Karpas-422 (cell line): ENCODE measurements around the gene NDUFS3. TPM values are rescaled to one million over a fixed set of nuclear protein-coding genes. Genes with fewer than 3 reads are reported as not detected.

ENCODE experiments used
- DNase-seq: peaks from one replicate; pipeline ENCODE4 v3.0.0-alpha.2; 2015
- H2AFZ ChIP-seq: fragments of 200-600 bp; sonication (generic); 2 replicates; pipeline ENCODE4 v1.6.1; 2014; ENCODE audit warnings: antibody characterized with exemption, low read length, mixed read lengths
- H3K27ac ChIP-seq: fragments of 200-600 bp; sonication (generic); 2 replicates; pipeline ENCODE4 v1.5.1; 2014; ENCODE audit warnings: mild to moderate bottlenecking, low read length, moderate library complexity
- H3K27me3 ChIP-seq: fragments of 200-600 bp; sonication (generic); 2 replicates; pipeline ENCODE4 v1.6.1; 2014; ENCODE audit warnings: low read length, mixed read lengths
- H3K36me3 ChIP-seq: fragments of 200-600 bp; sonication (generic); 2 replicates; pipeline ENCODE4 v1.6.1; 2014; ENCODE audit warnings: low read length, mixed read lengths; ENCODE audit not compliant: insufficient read depth
- H3K4me1 ChIP-seq: fragments of 200-600 bp; sonication (generic); 2 replicates; pipeline ENCODE4 v1.6.1; 2014; ENCODE audit warnings: mild to moderate bottlenecking, low read length, mixed read lengths
- H3K4me2 ChIP-seq: fragments of 200-600 bp; sonication (generic); 2 replicates; pipeline ENCODE4 v1.6.1; 2014; ENCODE audit warnings: low read length, low read depth, mild to moderate bottlenecking; ENCODE audit not compliant: poor library complexity, severe bottlenecking
- H3K4me3 ChIP-seq: fragments of 200-600 bp; sonication (generic); 2 replicates; pipeline ENCODE4 v1.5.1; 2014; ENCODE audit warnings: mild to moderate bottlenecking, antibody characterized with exemption, low read length, mixed read lengths
- H3K79me2 ChIP-seq: fragments of 200-600 bp; sonication (generic); 2 replicates; pipeline ENCODE4 v1.6.1; 2014; ENCODE audit warnings: mild to moderate bottlenecking, low read length, mixed read lengths
- H3K9ac ChIP-seq: fragments of 200-600 bp; sonication (generic); 2 replicates; pipeline ENCODE4 v1.6.0; 2014; ENCODE audit warnings: low read length
- H3K9me2 ChIP-seq: fragments of 200-600 bp; sonication (generic), shearing (Covaris generic); replicated peaks from 2 replicates; pipeline ENCODE4 v1.6.0; 2014; ENCODE audit warnings: mild to moderate bottlenecking, low read length, moderate library complexity; ENCODE audit not compliant: insufficient read depth
- H3K9me3 ChIP-seq: fragments of 300-700, 200-600 bp; sonication (generic); 2 replicates; pipeline ENCODE4 v1.6.1; 2014; ENCODE audit warnings: low read length, mixed read lengths
- H4K20me1 ChIP-seq: fragments of 200-600 bp; sonication (generic); 2 replicates; pipeline ENCODE4 v1.6.1; 2014; ENCODE audit warnings: mild to moderate bottlenecking, antibody characterized with exemption, low read length, low read depth; ENCODE audit not compliant: insufficient read depth
- total RNA-seq: library from RNA; depleted of rRNA; stranded (reverse); fragments of >200 nt; shearing (Covaris generic); gene quantifications from 2 replicates; pipeline ENCODE4 v1.2.3, GENCODE V29; 2014; ENCODE audit warnings: low replicate concordance

NDUFS3 gene
- total RNA-seq, 1 experiment from 2014 or later: 41.2 TPM

DNA sequence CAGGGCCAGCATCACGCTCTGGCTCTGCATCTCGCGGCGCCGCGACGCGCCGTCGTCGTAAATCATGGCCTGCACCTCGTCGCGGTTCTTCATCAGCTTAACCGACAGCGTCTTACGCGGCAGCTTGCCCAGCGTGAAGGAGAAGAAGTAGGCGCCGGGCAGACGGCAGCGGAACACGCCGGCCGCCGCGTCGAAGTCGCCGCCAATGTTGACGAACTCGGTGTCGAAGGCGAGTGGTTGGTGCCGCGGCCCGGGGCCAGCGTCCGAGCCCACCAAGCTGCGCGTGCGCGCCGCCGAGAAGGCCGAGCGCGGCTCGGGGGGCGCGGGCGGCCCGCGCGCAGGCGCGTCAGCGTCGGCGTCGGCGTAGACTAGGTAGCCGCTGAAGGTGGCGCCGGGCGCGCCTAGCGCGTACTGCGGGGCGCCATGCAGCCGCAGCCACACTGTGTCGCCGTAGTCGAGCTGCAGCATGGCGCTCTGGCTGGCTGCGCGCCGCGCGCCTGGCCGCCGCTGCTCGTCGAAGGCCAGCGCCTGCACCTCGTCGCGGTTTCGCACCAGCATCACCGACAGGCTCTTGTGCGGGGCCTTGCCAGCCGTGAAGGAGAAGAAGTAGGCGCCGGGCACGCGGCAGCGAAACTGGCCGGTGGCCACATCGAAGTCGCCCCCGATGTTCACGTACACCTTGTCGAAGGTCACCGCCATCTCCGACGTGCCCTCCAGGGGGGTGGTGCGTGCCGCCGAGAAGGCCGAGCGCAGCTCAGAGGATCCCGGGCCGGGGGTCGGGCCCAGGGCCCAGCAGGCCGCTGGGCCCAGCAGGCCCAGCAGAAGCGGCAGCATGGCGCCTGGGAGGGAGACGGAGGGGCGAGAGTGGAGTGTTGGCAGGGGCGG is 11.3 kb downstream of the NDUFS3 start:
- no peaks in the 10 kb centered on the region for H3K9me2 ChIP-seq
- H3K9ac ChIP-seq: no peak overlapping the region
- H4K20me1 ChIP-seq: no peaks in the 10 kb centered on the region
- no peak for DNase-seq
- no peak overlapping the region for H3K27ac ChIP-seq
- H3K4me1 ChIP-seq: no peaks in the 10 kb centered on the region
- H2AFZ ChIP-seq: no peak overlapping the region
- H3K36me3 ChIP-seq: no peaks in the 10 kb centered on the region
- H3K27me3 ChIP-seq: no peaks in the 10 kb centered on the region
- no peak overlapping the region for H3K4me2 ChIP-seq
- no peak overlapping the region for H3K4me3 ChIP-seq
- no peaks in the 10 kb centered on the region for H3K9me3 ChIP-seq
- H3K79me2 ChIP-seq: no peaks in the 10 kb centered on the region

DNA sequence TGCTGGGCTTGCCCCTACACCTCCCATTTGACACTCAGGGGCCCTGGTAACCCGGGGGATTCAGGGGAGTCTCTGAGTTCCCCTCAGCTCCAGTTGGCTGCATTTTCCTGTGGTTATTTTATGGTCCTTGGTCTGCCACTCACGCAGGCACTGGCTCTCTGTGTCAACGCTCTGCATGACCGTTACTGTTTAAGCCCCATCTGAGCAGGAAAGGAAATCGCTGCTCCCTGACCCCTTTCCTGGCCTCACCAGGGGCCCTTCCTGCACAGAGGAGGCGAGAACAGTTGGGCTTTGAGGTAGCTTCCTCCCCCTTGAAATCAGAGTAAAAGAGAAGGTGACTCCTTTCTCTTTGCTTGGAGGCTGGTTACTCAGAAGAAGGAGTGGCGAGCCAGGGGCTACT is 12.9 kb downstream of the NDUFS3 start:
- H3K27ac ChIP-seq: no peak overlapping the region
- H2AFZ ChIP-seq: no peak overlapping the region
- H3K9me3 ChIP-seq: no peaks in the 10 kb centered on the region
- no peaks in the 10 kb centered on the region for H3K4me1 ChIP-seq
- no peak overlapping the region for H3K9ac ChIP-seq
- H3K4me3 ChIP-seq: no peak overlapping the region
- no peak overlapping the region for H3K4me2 ChIP-seq
- no peaks in the 10 kb centered on the region for H3K36me3 ChIP-seq
- no peaks in the 10 kb centered on the region for H3K9me2 ChIP-seq
- no peaks in the 10 kb centered on the region for H3K27me3 ChIP-seq
- H3K79me2 ChIP-seq: no peaks in the 10 kb centered on the region
- H4K20me1 ChIP-seq: no peaks in the 10 kb centered on the region
- DNase-seq: no peak

GRCh38 chr11:47592251-47592650 is 13.4 kb downstream of the NDUFS3 start:
- no peaks in the 10 kb centered on the region for H3K79me2 ChIP-seq
- H3K27me3 ChIP-seq: no peaks in the 10 kb centered on the region
- H3K4me2 ChIP-seq: no peak overlapping the region
- no peaks in the 10 kb centered on the region for H3K9me2 ChIP-seq
- no peak overlapping the region for H3K9ac ChIP-seq
- H2AFZ ChIP-seq: no peak overlapping the region
- DNase-seq: no peak
- H3K36me3 ChIP-seq: no peaks in the 10 kb centered on the region
- H4K20me1 ChIP-seq: no peaks in the 10 kb centered on the region
- no peaks in the 10 kb centered on the region for H3K4me1 ChIP-seq
- no peaks in the 10 kb centered on the region for H3K9me3 ChIP-seq
- no peak overlapping the region for H3K4me3 ChIP-seq
- no peak overlapping the region for H3K27ac ChIP-seq

- H3K27me3 ChIP-seq: no peaks in the 10 kb centered on the region
- no peak overlapping the region for H3K4me2 ChIP-seq
- H3K36me3 ChIP-seq: no peaks in the 10 kb centered on the region
- no peaks in the 10 kb centered on the region for H3K79me2 ChIP-seq
- H3K4me3 ChIP-seq: no peak overlapping the region
- H3K9me3 ChIP-seq: no peaks in the 10 kb centered on the region
- no peak overlapping the region for H3K9ac ChIP-seq
- no peaks in the 10 kb centered on the region for H3K9me2 ChIP-seq
- DNase-seq: no peak
- no peak overlapping the region for H3K27ac ChIP-seq
- H4K20me1 ChIP-seq: no peaks in the 10 kb centered on the region
- no peak overlapping the region for H2AFZ ChIP-seq
- no peaks in the 10 kb centered on the region for H3K4me1 ChIP-seq
Observed at GRCh38 chr11:47592970-47593369, 14.1 kb downstream of the NDUFS3 start.

DNA sequence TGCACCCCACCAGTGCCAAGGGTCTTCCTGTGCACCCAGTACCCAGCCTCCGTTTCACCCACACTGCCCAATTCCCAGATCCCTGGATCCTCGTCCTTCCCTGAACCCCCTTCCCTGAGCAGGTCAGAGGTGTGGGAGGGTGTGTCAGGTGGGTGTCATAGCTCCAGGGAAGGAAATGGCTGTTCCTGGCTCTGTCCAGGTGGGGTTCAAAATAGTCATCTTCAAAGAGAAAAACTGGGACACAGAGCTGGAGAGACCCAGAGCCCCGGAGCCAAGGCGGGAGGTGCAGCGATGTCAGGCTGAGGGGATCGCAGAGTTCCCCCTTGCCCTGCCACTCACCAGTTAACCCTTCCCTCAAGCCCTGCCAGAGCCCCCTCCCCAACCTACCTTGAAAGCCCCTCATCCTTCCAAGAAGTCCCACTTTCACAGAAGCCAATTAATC is 14.6 kb downstream of the NDUFS3 start:
- Histone ChIP-seq H3K79me2 (no peaks in the 10 kb centered on the region), H3K36me3 (no peaks in the 10 kb centered on the region), H3K9ac (no peak overlapping the region), H3K4me3 (no peak overlapping the region), H3K9me3 (no peaks in the 10 kb centered on the region), H3K27me3 (no peaks in the 10 kb centered on the region), H4K20me1 (no peaks in the 10 kb centered on the region), H3K4me2 (no peak overlapping the region), H3K27ac (no peak overlapping the region), H2AFZ (no peak overlapping the region), H3K4me1 (no peaks in the 10 kb centered on the region), H3K9me2 (no peaks in the 10 kb centered on the region)
- DNase-seq: no peak

DNA sequence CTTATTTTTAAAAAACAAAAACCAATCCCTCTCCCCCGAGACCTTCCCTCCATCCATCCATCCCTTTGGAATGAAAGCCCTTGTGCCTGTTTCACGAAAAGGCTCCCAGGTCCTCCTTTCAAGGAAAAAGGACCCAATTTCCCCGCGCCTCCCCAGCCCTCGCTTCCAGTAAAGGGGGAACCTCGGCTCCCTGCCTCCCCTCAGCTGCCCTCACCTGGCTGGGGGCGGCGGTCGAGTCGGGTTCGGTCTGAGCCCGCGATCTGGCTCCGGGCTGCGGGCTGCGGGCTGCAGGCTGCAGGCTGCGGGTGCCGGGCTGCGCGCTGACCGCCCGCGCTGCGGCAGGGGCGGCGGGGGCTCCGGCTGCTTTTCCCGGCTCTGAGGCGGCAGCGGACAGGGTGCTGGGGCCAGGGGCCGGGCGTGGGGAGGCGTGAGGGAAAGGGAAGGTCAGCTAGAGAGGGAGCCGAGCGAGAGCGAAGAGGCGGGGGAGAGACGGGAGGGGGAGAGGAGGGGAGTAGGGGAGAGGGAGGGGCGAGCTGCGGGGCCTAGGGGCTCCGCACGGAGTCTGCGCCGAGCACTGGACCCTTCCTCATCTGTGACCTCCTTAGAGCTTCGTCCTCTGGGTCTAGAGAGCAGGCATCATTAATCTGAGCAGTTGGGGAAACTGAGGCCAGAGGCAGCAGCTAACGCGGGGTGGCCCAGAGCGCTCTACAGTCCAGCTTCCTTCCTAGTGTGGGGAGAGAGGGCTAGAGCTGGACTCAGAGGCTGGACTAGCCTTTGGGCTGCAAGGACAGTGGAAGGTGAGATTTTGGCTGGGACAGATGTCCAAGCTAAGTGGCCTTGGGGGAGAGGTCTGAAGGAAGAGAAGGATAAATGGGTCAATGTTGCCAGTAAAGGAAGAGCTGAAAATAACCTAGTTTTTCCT is 15.3 kb downstream of the NDUFS3 start, which contains the start of gene C1QTNF4:
Gene C1QTNF4 (minus strand): TSS at position 478 of the 922 bp plus-strand sequence. CDS start 3,601 bp downstream, outside the sequence.
- Histone ChIP-seq H3K27ac (no peak within 1 kb of the TSS), H3K36me3 (no peaks in the 10 kb centered on the region), H3K79me2 (no peaks in the 10 kb centered on the region), H3K9ac (no peak within 1 kb of the TSS), H3K27me3 (no peaks in the 10 kb centered on the region), H3K4me1 (no peaks in the 10 kb centered on the region), H4K20me1 (no peaks in the 10 kb centered on the region), H3K9me2 (no peaks in the 10 kb centered on the region), H2AFZ (no peak within 1 kb of the TSS), H3K4me3 (no peak within 1 kb of the TSS), H3K9me3 (no peaks in the 10 kb centered on the region), H3K4me2 (no peak within 1 kb of the TSS)
- DNase-seq: no peak

GRCh38 chr11:47595029-47595428 is 16.2 kb downstream of the NDUFS3 start:
- H3K79me2 ChIP-seq: no peaks in the 10 kb centered on the region
- no peaks in the 10 kb centered on the region for H4K20me1 ChIP-seq
- no peaks in the 10 kb centered on the region for H3K36me3 ChIP-seq
- H3K27ac ChIP-seq: no peak overlapping the region
- H3K4me2 ChIP-seq: no peak overlapping the region
- H3K27me3 ChIP-seq: no peaks in the 10 kb centered on the region
- H3K4me3 ChIP-seq: no peak overlapping the region
- no peak for DNase-seq
- no peaks in the 10 kb centered on the region for H3K9me3 ChIP-seq
- H3K9me2 ChIP-seq: no peaks in the 10 kb centered on the region
- no peak overlapping the region for H3K9ac ChIP-seq
- H2AFZ ChIP-seq: no peak overlapping the region
- H3K4me1 ChIP-seq: no peaks in the 10 kb centered on the region

DNA sequence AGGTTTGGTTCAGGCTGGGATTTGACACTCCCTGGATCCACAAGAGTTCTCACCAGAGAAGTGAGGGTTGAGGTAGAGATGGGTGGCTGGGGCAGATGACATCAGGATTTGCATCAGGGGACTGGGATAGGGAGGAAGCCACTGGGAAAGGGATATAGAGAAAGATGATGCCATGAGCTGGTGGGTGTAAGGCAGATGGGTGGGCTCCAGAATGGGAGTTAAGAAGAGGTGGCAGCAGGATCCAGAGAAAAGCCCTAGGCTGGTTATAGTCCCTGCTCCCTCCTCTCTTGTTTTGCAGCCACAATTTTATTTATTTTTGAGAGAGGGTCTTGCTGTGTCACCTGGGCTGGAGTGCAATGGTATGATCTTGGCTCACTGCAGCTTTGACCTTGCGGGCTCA is 17.1 kb downstream of the NDUFS3 start:
- Histone ChIP-seq H3K4me1 (no peaks in the 10 kb centered on the region), H3K27ac (no peak overlapping the region), H3K9me3 (no peaks in the 10 kb centered on the region), H3K27me3 (no peaks in the 10 kb centered on the region), H4K20me1 (no peaks in the 10 kb centered on the region), H3K4me3 (no peak overlapping the region), H3K9me2 (no peaks in the 10 kb centered on the region), H3K36me3 (no peaks in the 10 kb centered on the region), H3K79me2 (no peaks in the 10 kb centered on the region), H2AFZ (no peak overlapping the region), H3K4me2 (no peak overlapping the region), H3K9ac (no peak overlapping the region)
- no peak for DNase-seq
